Smooth muscle cell (in vitro differentiated cells): Measurements from ENCODE around the gene IQSEC1. TPM values are rescaled to one million over a fixed set of nuclear protein-coding genes. Genes with fewer than 3 reads are reported as not detected.

Experiments
- DNase-seq: peaks from one replicate; lab custom pipeline; 2025; ENCODE audit not compliant: unreplicated experiment; lab: John Stamatoyannopoulos, UW
- H2AFZ ChIP-seq: fragments of 200-600 bp; sonication (generic); 2 replicates; pipeline ENCODE4 v1.6.0; 2016; ENCODE audit warnings: antibody characterized with exemption, low read depth, mild to moderate bottlenecking
- H3F3A ChIP-seq: fragments of 200-600 bp; sonication (generic); 2 replicates; pipeline ENCODE4 v1.6.0; 2017; ENCODE audit warnings: antibody characterized with exemption, low read depth
- H3K27ac ChIP-seq: fragments of 200-600 bp; sonication (generic); 2 replicates; pipeline ENCODE4 v1.5.1; 2016; ENCODE audit warnings: low read depth, mild to moderate bottlenecking
- H3K27me3 ChIP-seq: fragments of 200-600 bp; sonication (generic); 2 replicates; pipeline ENCODE4 v1.6.1; 2016; ENCODE audit warnings: low read depth, mild to moderate bottlenecking
- H3K36me3 ChIP-seq: fragments of 200-600 bp; sonication (generic); 2 replicates; pipeline ENCODE4 v1.5.1; 2016; ENCODE audit warnings: low read depth
- H3K4me1 ChIP-seq: fragments of 200-600 bp; sonication (generic); 2 replicates; pipeline ENCODE4 v1.5.1; 2016; ENCODE audit warnings: low read depth
- H3K4me2 ChIP-seq: fragments of 200-600 bp; sonication (generic); 2 replicates; pipeline ENCODE4 v1.6.0; 2016; ENCODE audit warnings: mild to moderate bottlenecking
- H3K4me3 ChIP-seq: fragments of 200-600 bp; sonication (generic); 2 replicates; pipeline ENCODE4 v1.5.1; 2016; ENCODE audit warnings: mild to moderate bottlenecking
- H3K79me2 ChIP-seq: fragments of 200-600 bp; sonication (generic); 2 replicates; pipeline ENCODE4 v1.6.0; 2016; ENCODE audit warnings: low read depth, mild to moderate bottlenecking
- H3K9ac ChIP-seq: fragments of 200-600 bp; sonication (generic); 2 replicates; pipeline ENCODE4 v1.6.0; 2016; ENCODE audit warnings: low read depth
- H3K9me3 ChIP-seq: fragments of 200-600 bp; sonication (generic); replicated peaks from 2 replicates; pipeline ENCODE4 v1.5.1; 2016; ENCODE audit warnings: low read depth
- H4K20me1 ChIP-seq: fragments of 200-600 bp; sonication (generic); 2 replicates; pipeline ENCODE4 v1.6.0; 2016; ENCODE audit warnings: low read depth
- CTCF ChIP-seq: fragments of 200-600 bp; sonication (generic); IDR thresholded peaks from 2 replicates; pipeline ENCODE4 v1.5.1; 2017; ENCODE audit warnings: borderline replicate concordance, mild to moderate bottlenecking, antibody characterized with exemption; ENCODE audit not compliant: insufficient read depth, poor library complexity, severe bottlenecking
- WGBS: methylation state at CpG from one replicate; pipeline ENCODE4 v1.1.7; 2016; ENCODE audit warnings: low lambda C conversion rate; 5-methylcytosine and 5-hydroxymethylcytosine counted together
- polyA plus RNA-seq: library from polyadenylated mRNA; unstranded; fragments of >200 nt; fragmentation: Nextera tagmentation; extraction: Ambion mirVana; gene quantifications from 2 replicates; pipeline ENCODE4 v1.2.1, GENCODE V29; 2016
- total RNA-seq: library from RNA; depleted of rRNA; stranded (reverse); fragments of >200 nt; gene quantifications from 2 replicates; pipeline ENCODE4 v1.2.3, GENCODE V29; 2014

The IQSEC1 gene
- total and polyA plus RNA-seq, 2 experiments from 2014 or later: 18.9 to 19.8 TPM

- Histone ChIP-seq H3K9me3 (no peaks in the 10 kb centered on the region), H3K4me2 (no peak overlapping the region), H2AFZ (no peak overlapping the region), H3K79me2 (no peaks in the 10 kb centered on the region), H3K9ac (no peak overlapping the region), H3K4me1 (peaks cover 54% of the 10 kb centered on the region), H3F3A (no peaks in the 10 kb centered on the region), H3K27me3 (no peaks in the 10 kb centered on the region), H4K20me1 (no peaks in the 10 kb centered on the region), H3K27ac (no peak overlapping the region), H3K36me3 (no peaks in the 10 kb centered on the region), H3K4me3 (no peak overlapping the region)
- 63% methylated on average over 12 of the region's 12 CpGs for WGBS
- DNase-seq: no peak
- TF ChIP-seq CTCF: no peak
Observed at GRCh38 chr3:13040361-13041074, 32.7 kb downstream of the IQSEC1 start.

DNA sequence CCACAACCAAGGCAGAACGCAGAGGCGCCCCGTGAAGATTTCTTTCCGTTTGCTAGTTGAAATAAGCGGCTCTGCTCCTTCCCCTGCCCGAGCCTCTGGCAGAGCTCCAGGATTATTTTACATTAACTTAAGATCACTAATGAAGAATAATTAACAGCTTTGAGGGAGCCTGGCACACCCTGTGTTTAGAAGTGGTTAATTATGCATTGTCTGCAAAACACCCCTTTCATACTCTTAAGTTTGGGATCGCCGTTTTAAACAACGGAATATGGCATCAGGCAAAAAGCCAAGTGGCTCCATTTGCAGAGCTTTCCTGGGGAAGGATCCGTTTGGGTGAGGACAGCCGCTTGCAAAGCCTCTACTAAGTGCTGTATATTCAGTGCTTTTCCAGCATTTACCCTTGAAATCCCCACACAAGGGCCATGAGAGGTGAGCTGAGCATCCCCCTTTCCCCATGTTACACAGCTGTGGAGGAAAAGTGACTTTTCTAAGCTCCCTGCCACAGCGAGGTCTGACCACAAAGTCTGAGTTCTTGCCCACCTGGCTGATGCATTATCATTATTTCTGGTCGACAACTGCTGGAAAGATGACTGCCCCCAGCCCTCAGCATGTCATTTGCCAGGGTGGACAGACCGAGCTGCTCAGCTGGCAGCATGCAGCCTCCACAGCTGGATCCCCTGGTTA, 33.9 kb downstream of the IQSEC1 start:
- Histone ChIP-seq H4K20me1 (no peaks in the 10 kb centered on the region), H2AFZ (no peak overlapping the region)
- TF ChIP-seq CTCF: no peak

DNA sequence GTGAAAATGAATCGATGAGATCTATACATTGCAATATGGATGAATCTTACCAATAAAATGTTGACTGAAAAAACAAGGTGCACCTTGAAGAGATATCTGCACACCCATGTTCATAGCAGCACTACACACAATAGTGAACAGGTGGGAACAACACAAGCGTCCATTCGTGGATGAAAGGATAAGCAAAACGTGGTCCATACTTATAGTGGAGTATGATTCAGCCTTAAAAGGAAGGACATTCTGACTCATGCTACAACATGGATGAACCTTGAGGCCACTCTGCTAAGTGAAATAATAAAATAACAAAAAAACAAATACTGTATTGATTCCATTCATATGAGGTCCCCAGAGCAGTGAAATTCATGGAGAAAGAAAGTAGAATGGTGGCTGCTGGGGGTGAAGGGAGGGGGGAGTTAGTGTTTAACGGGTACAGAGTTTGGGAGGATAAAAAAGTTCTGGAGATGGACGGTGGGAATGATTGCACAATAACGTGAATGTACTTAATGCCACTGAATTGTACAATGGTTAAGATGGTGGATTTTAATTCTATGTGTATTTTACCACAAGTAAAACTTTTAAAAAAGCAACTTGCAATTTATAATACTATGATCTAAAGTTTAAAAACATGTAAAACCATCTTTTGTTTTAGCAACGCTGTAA, 35.6 kb downstream of the IQSEC1 start:
- no peak overlapping the region for H3K4me2 ChIP-seq
- no peak overlapping the region for H3K9ac ChIP-seq
- 87% methylated on average over 8 of the region's 8 CpGs for WGBS
- no peaks in the 10 kb centered on the region for H4K20me1 ChIP-seq
- H3K4me1 ChIP-seq: peaks cover 38% of the 10 kb centered on the region
- H3K36me3 ChIP-seq: no peaks in the 10 kb centered on the region
- H3K9me3 ChIP-seq: no peaks in the 10 kb centered on the region
- no peak for DNase-seq
- H3K4me3 ChIP-seq: no peak overlapping the region
- no peak for TF ChIP-seq CTCF
- no peaks in the 10 kb centered on the region for H3K27me3 ChIP-seq
- no peak overlapping the region for H2AFZ ChIP-seq
- no peak overlapping the region for H3K27ac ChIP-seq
- no peaks in the 10 kb centered on the region for H3K79me2 ChIP-seq
- H3F3A ChIP-seq: no peaks in the 10 kb centered on the region

More for the DNA sequence above, 33.9 kb downstream of the IQSEC1 start:
- DNase-seq: no peak
- Histone ChIP-seq H3F3A (no peaks in the 10 kb centered on the region), H3K4me3 (no peak overlapping the region), H3K4me1 (peaks cover 48% of the 10 kb centered on the region), H3K27ac (no peak overlapping the region), H3K4me2 (no peak overlapping the region), H3K36me3 (no peaks in the 10 kb centered on the region), H3K9ac (no peak overlapping the region), H3K27me3 (no peaks in the 10 kb centered on the region), H3K9me3 (no peaks in the 10 kb centered on the region), H3K79me2 (no peaks in the 10 kb centered on the region)
- 90% methylated on average over 14 of the region's 14 CpGs for WGBS
